ENCODE results near the gene KLHDC9.

- TF ChIP-seq POLR2AphosphoS5 (IDR thresholded peaks at IDR 0.05; ENCODE audit: low read depth) (no peak), CTCF (IDR thresholded peaks at IDR 0.05; ENCODE audit: insufficient read depth, low read length) (no peak)
Observed at GRCh38 chr1:161091093-161091492, 7.1 kb upstream of the KLHDC9 start.

Data from HL-60 (cell line).